GM10266 (cell line): ENCODE measurements around the gene ANKRD13A.
"Not testable (repeated sequence)": the region's sequence is repeated elsewhere in the genome, so short reads cannot be mapped to it uniquely, and the experiment has no call there.

Source experiments
- DNase-seq: peaks from one replicate; pipeline ENCODE4 v3.0.0; 2012; ENCODE audit errors: extremely low spot score
- CTCF ChIP-seq: IDR thresholded peaks from 2 replicates; pipeline ENCODE4 v1.5.1; 2012; ENCODE audit warnings: mild to moderate bottlenecking, low read depth; ENCODE audit not compliant: control insufficient read depth, insufficient read depth; ENCODE audit errors: missing control alignments

ANKRD13A gene

GRCh38 chr12:109983432-109984142, 15.6 kb upstream of the ANKRD13A start:
- DNase-seq = no peak
- no peak for TF ChIP-seq CTCF

- not testable (repeated sequence) for DNase-seq
Measured at GRCh38 chr12:109986236-109986635, 13.0 kb upstream of the ANKRD13A start.

GRCh38 chr12:109987615-109988014, 11.6 kb upstream of the ANKRD13A start:
- no peak for DNase-seq
- no peak for TF ChIP-seq CTCF

GRCh38 chr12:109988274-109988673, 11.0 kb upstream of the ANKRD13A start:
- no peak for DNase-seq
- no peak for TF ChIP-seq CTCF

GRCh38 chr12:109988903-109989302, 10.3 kb upstream of the ANKRD13A start:
- no peak for TF ChIP-seq CTCF
- no peak for DNase-seq

GRCh38 chr12:109989380-109989779, 9.8 kb upstream of the ANKRD13A start:
- DNase-seq = no peak
- TF ChIP-seq CTCF = no peak

GRCh38 chr12:109991586-109991985, 7.6 kb upstream of the ANKRD13A start:
- TF ChIP-seq CTCF = no peak
- DNase-seq = no peak

GRCh38 chr12:109993091-109993490, 6.1 kb upstream of the ANKRD13A start:
- TF ChIP-seq CTCF = no peak
- no peak for DNase-seq
